Heart left ventricle (tissue), 16 donors: ENCODE results near the gene PRPSAP1. TPM values are rescaled to one million over a fixed set of nuclear protein-coding genes. Genes with fewer than 3 reads are reported as not detected.

Experiments
- ATAC-seq, 4 donors: fragments of 200-7000 bp; cut with Tn5 transposase; one replicate each; pipeline ENCODE4 v1.9.1; 2020 to 2022; ENCODE audit warnings: moderate library complexity in 4 of 4, mild to moderate bottlenecking in 3 of 4, moderate number of reproducible peaks in 1 of 4
- DNase-seq, 5 donors: peaks; one replicate each; pipeline ENCODE4 v3.0.0-alpha.2; 2020
- H3K27ac ChIP-seq, 12 donors: fragments of 200-600 bp; sonication (generic) in 4 of 12; one replicate each; pipeline versions ENCODE4 v1.5.0 to v1.8.0; 2016 to 2022; ENCODE audit warnings: mild to moderate bottlenecking in 2 of 12
- H3K27me3 ChIP-seq, 9 donors: fragments of 200-600 bp; sonication (generic) in 2 of 9; one replicate each; pipeline versions ENCODE4 v1.5.1 to v1.8.0; 2016 to 2022; ENCODE audit warnings: mild to moderate bottlenecking in 3 of 9
- H3K36me3 ChIP-seq, 9 donors: fragments of 200-600 bp; sonication (generic) in 2 of 9; one replicate each; pipeline versions ENCODE4 v1.5.0 to v1.8.0; 2018 to 2022; ENCODE audit warnings: mild to moderate bottlenecking in 2 of 9
- H3K4me1 ChIP-seq, 12 donors: fragments of 200-600 bp; sonication (generic) in 4 of 12; one replicate each; pipeline versions ENCODE4 v1.5.0 to v1.8.0; 2016 to 2022; ENCODE audit warnings: mild to moderate bottlenecking in 3 of 12
- H3K4me3 ChIP-seq, 12 donors: fragments of 200-600 bp; sonication (generic) in 4 of 12; one replicate each; pipeline versions ENCODE4 v1.5.0 to v1.8.0; 2017 to 2022; ENCODE audit warnings: mild to moderate bottlenecking in 9 of 12, moderate library complexity in 4 of 12
- H3K9me3 ChIP-seq, 12 donors: fragments of 200-600 bp; sonication (generic) in 4 of 12; one replicate each; pipeline versions ENCODE4 v1.5.0 to v1.8.0; 2016 to 2022; ENCODE audit warnings: mild to moderate bottlenecking in 1 of 12
- CTCF ChIP-seq, 12 donors: fragments of 200-600 bp; sonication (generic) in 4 of 12; IDR thresholded peaks; one replicate each; pipeline versions ENCODE4 v1.5.0 to v1.8.0; 2018 to 2022; ENCODE audit warnings: antibody characterized with exemption in 12 of 12, mild to moderate bottlenecking in 5 of 12
- POLR2A ChIP-seq, 2 donors: fragments of 450-650 bp; IDR thresholded peaks; one replicate each; pipeline ENCODE4 v1.6.1; 2017; ENCODE audit warnings: antibody characterized with exemption in 2 of 2, mild to moderate bottlenecking in 2 of 2, moderate library complexity in 2 of 2
- WGBS, 4 donors: extraction: QIAGEN DNeasy Blood & Tissue Kit in 2 of 4; methylation state at CpG; one replicate each; pipeline versions ENCODE4 v1.1.5 to v1.1.7; 2013 to 2018; 5-methylcytosine and 5-hydroxymethylcytosine counted together
- intact Hi-C, 10 donors: fragments of 100-400 bp; cut with DNase I; formaldehyde crosslinking; loops; one replicate each; pipeline versions ENCODE4 v1.11.1 to v1.14.2; 2022
- polyA plus RNA-seq, 2 donors: library from polyadenylated mRNA; stranded (reverse); fragments of 200-250 nt; gene quantifications; one replicate each; pipeline ENCODE4 v1.2.3, GENCODE V29; 2013
- total RNA-seq, 9 donors: library from RNA; depleted of rRNA in 2 of 9; stranded (reverse); fragments of >200 nt in 2 of 9; fragmentation: NEBNext Ultra II Directional in 3 of 9; extraction: Animal tissue kit (Norgen Biotek cat#: 25700) in 3 of 9; gene quantifications; one replicate each; pipeline versions ENCODE4 v1.1.0 to v1.2.4, GENCODE V29; 2016 to 2023
- donor health status: ischemic (EF 13 %, LVEDD 7.1; RV severe dilation, severe dysfunction).
- donor health status: healthy with polysubstance abuse.
- donor health status: DM: no; HTN: yes; CAD: no.
- donor health status: DM: no; HTN: no; CAD: no.
- donor health status: ischemic (EF 25% LVEDD 6.9; RV normal size, moderate dysfunction).
- donor health status: ischemic (EF 25% LVEDD 5.7; RV mildly dilated, moderate dysfunction).
- donor health status: healthy.
- donor health status: DM: yes; HTN: yes; CAD: no.
- donor health status: ischemic (EF 35%, LVEDD 5.7; RV mildly dilated, moderate dysfunction).
- donor health status: nonischemic (EF 11% LVEDD 7.7; RV severe dilation, severe dysfunction).
- donor health status: DM: yes; HTN: yes; CAD: no.
- donor health status: PGD.
- donor health status: ischemic (EF 29% LVEDD 5.4; RV normal size, mild dysfunction).
- donor health status: nonischemic (EF 23%, LVEDD 6.1; RV moderate dilation, normal function).

The PRPSAP1 gene
- total and polyA plus RNA-seq, 11 donors: 22.7 to 39.7 (median 30.9) TPM

DNA sequence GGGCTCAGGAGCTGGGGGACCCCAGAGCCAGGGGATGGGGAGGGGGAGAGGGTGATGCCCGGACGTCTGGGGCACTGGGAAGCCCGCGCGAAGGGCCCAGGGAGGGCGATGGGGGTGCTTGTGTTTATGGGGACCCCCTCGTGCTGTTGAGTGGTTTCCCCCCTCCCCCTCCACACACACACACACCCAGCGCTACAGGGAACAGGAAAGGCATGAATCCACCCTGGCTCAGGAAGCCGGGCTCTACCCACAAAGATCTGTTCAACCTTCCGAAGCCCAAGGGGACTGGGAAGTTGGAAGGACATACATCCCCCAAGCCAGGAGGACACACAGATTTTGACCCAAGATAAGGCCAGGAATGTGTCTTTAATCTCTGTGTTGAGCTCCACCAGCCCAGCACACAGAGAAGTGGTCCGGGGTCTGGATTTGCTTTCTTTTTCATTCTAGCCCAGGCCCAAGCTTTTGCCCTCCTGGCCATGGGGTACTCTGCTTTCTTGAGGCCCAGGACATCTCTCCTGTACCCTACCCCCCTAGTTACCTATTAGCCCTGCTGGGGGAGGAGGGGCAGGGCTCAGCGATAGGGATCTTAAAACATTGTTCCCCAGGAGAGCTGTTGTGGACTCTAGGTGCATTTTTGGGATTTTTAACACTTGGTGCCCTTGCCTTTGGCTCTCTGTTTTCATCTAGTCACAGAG is 87.3 kb downstream of the PRPSAP1 start:
- Histone ChIP-seq H3K27me3 (no peaks in the 10 kb centered on the region), H3K9me3 (no peaks in the 10 kb centered on the region), H3K27ac (peak overlapping the region; percentile 83 to 98 (median 92)), H3K36me3 (peaks cover 0 to 25% (median 14%) of the 10 kb centered on the region in 9 donors), H3K4me1 (peaks cover 11 to 84% (median 57%) of the 10 kb centered on the region in 12 donors), H3K4me3 (peak overlapping the region; percentile 85 to 99 (median 94))
- no peak for TF ChIP-seq CTCF (IDR thresholded peaks at IDR 0.05)
- peak in 2 of 5 donors; percentile 30 to 43 for DNase-seq
- 2 to 5% (median 4%) methylated on average over 4 to 12 of the region's 12 CpGs for WGBS, 4 donors
- no peak for ATAC-seq
- intact Hi-C loops: loop anchor here in 1 of 10 donors (5.0 kb wide), 1 partner anchor 69 kb away; no protein-coding TSS in a partner anchor

GRCh38 chr17:76265624-76266243 is 88.0 kb downstream of the PRPSAP1 start:
- ATAC-seq (peak in 1 of 4 donors; percentile 1), DNase-seq (peak; percentile 64 to 86 (median 71))
- H3K4me1 ChIP-seq: peaks cover 11 to 77% (median 50%) of the 10 kb centered on the region in 12 donors
- H3K9me3 ChIP-seq: no peaks in the 10 kb centered on the region
- H3K36me3 ChIP-seq: peaks cover 0 to 19% (median 11%) of the 10 kb centered on the region in 9 donors
- no peaks in the 10 kb centered on the region for H3K27me3 ChIP-seq
- TF ChIP-seq CTCF (IDR thresholded peaks at IDR 0.05) (no peak), POLR2A (IDR thresholded peaks at IDR 0.05) (no peak)
- 0 to 1% (median 0%) methylated on average over 9 to 76 of the region's 76 CpGs for WGBS, 4 donors
- peak overlapping the region; percentile 85 to 99 (median 94) for H3K4me3 ChIP-seq
- peak overlapping the region; percentile 83 to 98 (median 92) for H3K27ac ChIP-seq
- intact Hi-C loops: loop anchor here in 1 of 10 donors (5.0 kb wide), 1 partner anchor 68 kb away; no protein-coding TSS in a partner anchor

- Histone ChIP-seq H3K4me3 (peak within 1 kb of the TSS; percentile 85 to 99 (median 94)), H3K9me3 (no peaks in the 10 kb centered on the region), H3K27me3 (no peaks in the 10 kb centered on the region), H3K4me1 (peaks cover 11 to 72% (median 43%) of the 10 kb centered on the region in 12 donors), H3K36me3 (peaks cover 0 to 12% (median 4%) of the 10 kb centered on the region in 9 donors), H3K27ac (peak within 1 kb of the TSS; percentile 83 to 98 (median 92))
- DNase-seq (peak; percentile 99 to 100 (median 100)), ATAC-seq (peak; percentile 95 to 97 (median 96))
- WGBS, 4 donors: 0% methylated on average over 42 to 94 of the region's 94 CpGs
- intact Hi-C loops: loop anchor here in 1 of 10 donors (1.0 to 5.0 kb wide), 2 partner anchors 25 to 68 kb away; partner anchors contain the start of gene RNF157
- TF ChIP-seq POLR2A (IDR thresholded peaks at IDR 0.05) (peak; percentile 84 to 94), CTCF (IDR thresholded peaks at IDR 0.05) (no peak)
Measured at GRCh38 chr17:76264755-76265623, 88.7 kb downstream of the PRPSAP1 start, which contains the start of gene UBALD2. Gene UBALD2 (plus strand): TSS chr17:76265348. CDS start chr17:76265506, 158 bp downstream.
